ENCODE measurements around the gene CYP4V2. TPM values are rescaled to one million over a fixed set of nuclear protein-coding genes. Genes with fewer than 3 reads are reported as not detected.

Gene CYP4V2
- polyA plus RNA-seq, 1 donor from 2014 or later: 5.6 TPM

- Histone ChIP-seq H3K79me2 (replicated peaks; ENCODE audit: insufficient read depth, low read length) (no peaks in the 10 kb centered on the region), H3K9ac (ENCODE audit: low read length) (no peak overlapping the region), H4K20me1 (ENCODE audit: insufficient read depth) (no peaks in the 10 kb centered on the region), H3K9me3 (ENCODE audit: low read length) (peaks cover 5% of the 10 kb centered on the region), H3K9me2 (ENCODE audit: insufficient read depth, low read length) (no peaks in the 10 kb centered on the region), H3K27me3 (ENCODE audit: insufficient read depth, low read depth, low read length) (no peaks in the 10 kb centered on the region), H3F3A (ENCODE audit: insufficient read depth, low read length, poor library complexity, severe bottlenecking) (no peaks in the 10 kb centered on the region), H3K27ac (ENCODE audit: low read length) (no peak overlapping the region), H2AFZ (ENCODE audit: low read depth, low read length) (no peak overlapping the region), H3K36me3 (ENCODE audit: insufficient read depth, low read length) (no peaks in the 10 kb centered on the region), H3K4me3 (ENCODE audit: low read length) (no peak overlapping the region), H3K4me2 (ENCODE audit: low read length) (no peak overlapping the region)
- no peak for TF ChIP-seq EZH2 (IDR thresholded peaks at IDR 0.05; ENCODE audit: borderline replicate concordance, insufficient read depth, low read length, poor library complexity, severe bottlenecking)
- no peak for TF ChIP-seq EP300 (conservative IDR thresholded peaks at IDR 0.05; ENCODE audit: poor library complexity, severe bottlenecking)
- TF ChIP-seq TAF1 (IDR thresholded peaks at IDR 0.05; ENCODE audit: low read depth): no peak
- no peak for TF ChIP-seq MXI1 (conservative IDR thresholded peaks at IDR 0.05; ENCODE audit: poor library complexity, severe bottlenecking)
- no peak for TF ChIP-seq SMC3 (conservative IDR thresholded peaks at IDR 0.05; ENCODE audit: poor library complexity)
- no peak for TF ChIP-seq RAD21 (conservative IDR thresholded peaks at IDR 0.05)
- TF ChIP-seq POLR2AphosphoS5 (IDR thresholded peaks at IDR 0.05): no peak
- TF ChIP-seq, protein P1, sequence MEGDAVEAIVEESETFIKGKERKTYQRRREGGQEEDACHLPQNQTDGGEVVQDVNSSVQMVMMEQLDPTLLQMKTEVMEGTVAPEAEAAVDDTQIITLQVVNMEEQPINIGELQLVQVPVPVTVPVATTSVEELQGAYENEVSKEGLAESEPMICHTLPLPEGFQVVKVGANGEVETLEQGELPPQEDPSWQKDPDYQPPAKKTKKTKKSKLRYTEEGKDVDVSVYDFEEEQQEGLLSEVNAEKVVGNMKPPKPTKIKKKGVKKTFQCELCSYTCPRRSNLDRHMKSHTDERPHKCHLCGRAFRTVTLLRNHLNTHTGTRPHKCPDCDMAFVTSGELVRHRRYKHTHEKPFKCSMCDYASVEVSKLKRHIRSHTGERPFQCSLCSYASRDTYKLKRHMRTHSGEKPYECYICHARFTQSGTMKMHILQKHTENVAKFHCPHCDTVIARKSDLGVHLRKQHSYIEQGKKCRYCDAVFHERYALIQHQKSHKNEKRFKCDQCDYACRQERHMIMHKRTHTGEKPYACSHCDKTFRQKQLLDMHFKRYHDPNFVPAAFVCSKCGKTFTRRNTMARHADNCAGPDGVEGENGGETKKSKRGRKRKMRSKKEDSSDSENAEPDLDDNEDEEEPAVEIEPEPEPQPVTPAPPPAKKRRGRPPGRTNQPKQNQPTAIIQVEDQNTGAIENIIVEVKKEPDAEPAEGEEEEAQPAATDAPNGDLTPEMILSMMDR (IDR thresholded peaks at IDR 0.05; ENCODE audit: poor library complexity, severe bottlenecking): no peak
- TF ChIP-seq REST (IDR thresholded peaks at IDR 0.05; ENCODE audit: borderline replicate concordance): no peak
Observed at GRCh38 chr4:186204103-186204559, 12.8 kb downstream of the CYP4V2 start.

DNA sequence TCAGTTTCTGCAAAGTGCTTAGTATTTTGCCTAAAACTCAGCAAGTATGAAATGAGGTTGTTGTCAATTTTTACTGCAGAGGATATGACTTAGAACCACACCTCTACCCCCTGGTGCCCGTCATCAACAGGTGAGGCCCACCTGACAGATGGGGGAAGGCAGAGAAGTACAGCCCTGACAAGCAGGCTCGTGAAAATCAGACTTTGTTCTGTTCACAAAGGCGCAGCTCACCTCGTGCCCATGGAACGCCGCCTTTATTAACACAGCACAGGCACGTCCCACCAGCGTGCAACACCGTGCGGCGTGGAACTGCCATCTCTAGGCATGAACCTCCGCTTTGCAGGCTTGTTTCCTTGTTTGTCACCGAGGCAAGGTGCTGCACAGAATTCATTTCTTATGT, 13.3 kb downstream of the CYP4V2 start:
- H3K9ac ChIP-seq (ENCODE audit: low read length): no peak overlapping the region
- no peaks in the 10 kb centered on the region for H3K9me2 ChIP-seq (ENCODE audit: insufficient read depth, low read length)
- H4K20me1 ChIP-seq (ENCODE audit: insufficient read depth): no peaks in the 10 kb centered on the region
- H3K9me3 ChIP-seq (ENCODE audit: low read length): peaks cover 9% of the 10 kb centered on the region
- TF ChIP-seq EZH2 (IDR thresholded peaks at IDR 0.05; ENCODE audit: borderline replicate concordance, insufficient read depth, low read length, poor library complexity, severe bottlenecking) (no peak), SMC3 (conservative IDR thresholded peaks at IDR 0.05; ENCODE audit: poor library complexity) (no peak), POLR2AphosphoS5 (IDR thresholded peaks at IDR 0.05) (no peak), TAF1 (IDR thresholded peaks at IDR 0.05; ENCODE audit: low read depth) (no peak), EP300 (conservative IDR thresholded peaks at IDR 0.05; ENCODE audit: poor library complexity, severe bottlenecking) (no peak), MXI1 (conservative IDR thresholded peaks at IDR 0.05; ENCODE audit: poor library complexity, severe bottlenecking) (no peak), RAD21 (conservative IDR thresholded peaks at IDR 0.05) (no peak), REST (IDR thresholded peaks at IDR 0.05; ENCODE audit: borderline replicate concordance) (no peak)
- TF ChIP-seq, protein P1 (IDR thresholded peaks at IDR 0.05; ENCODE audit: poor library complexity, severe bottlenecking): no peak
- no peak overlapping the region for H3K27ac ChIP-seq (ENCODE audit: low read length)
- no peak overlapping the region for H2AFZ ChIP-seq (ENCODE audit: low read depth, low read length)
- no peaks in the 10 kb centered on the region for H3K27me3 ChIP-seq (ENCODE audit: insufficient read depth, low read depth, low read length)
- H3K4me2 ChIP-seq (ENCODE audit: low read length): no peak overlapping the region
- no peaks in the 10 kb centered on the region for H3F3A ChIP-seq (ENCODE audit: insufficient read depth, low read length, poor library complexity, severe bottlenecking)
- no peaks in the 10 kb centered on the region for H3K79me2 ChIP-seq (replicated peaks; ENCODE audit: insufficient read depth, low read length)
- no peak overlapping the region for H3K4me3 ChIP-seq (ENCODE audit: low read length)
- H3K36me3 ChIP-seq (ENCODE audit: insufficient read depth, low read length): no peaks in the 10 kb centered on the region
